ENCODE data around the gene SLC25A21.

DNA sequence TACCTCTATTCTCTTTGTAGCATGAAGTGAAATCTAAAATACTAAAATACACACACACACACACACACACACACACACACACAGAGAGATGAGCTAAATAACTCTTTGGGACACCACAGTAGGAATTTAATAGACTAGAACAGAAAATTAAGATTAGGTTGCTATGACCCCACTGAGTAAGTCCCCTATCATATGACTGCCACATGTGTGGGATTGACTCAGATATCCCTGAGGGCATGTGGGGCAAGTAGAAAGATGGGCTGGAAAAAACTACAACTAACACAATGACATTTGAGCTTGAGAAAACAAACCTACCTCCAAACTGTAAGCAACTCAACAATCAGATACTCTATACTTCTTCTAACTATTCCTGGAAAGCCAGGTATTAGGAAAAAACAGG is 27.0 kb downstream of the SLC25A21 start:
- TF ChIP-seq, protein P1, sequence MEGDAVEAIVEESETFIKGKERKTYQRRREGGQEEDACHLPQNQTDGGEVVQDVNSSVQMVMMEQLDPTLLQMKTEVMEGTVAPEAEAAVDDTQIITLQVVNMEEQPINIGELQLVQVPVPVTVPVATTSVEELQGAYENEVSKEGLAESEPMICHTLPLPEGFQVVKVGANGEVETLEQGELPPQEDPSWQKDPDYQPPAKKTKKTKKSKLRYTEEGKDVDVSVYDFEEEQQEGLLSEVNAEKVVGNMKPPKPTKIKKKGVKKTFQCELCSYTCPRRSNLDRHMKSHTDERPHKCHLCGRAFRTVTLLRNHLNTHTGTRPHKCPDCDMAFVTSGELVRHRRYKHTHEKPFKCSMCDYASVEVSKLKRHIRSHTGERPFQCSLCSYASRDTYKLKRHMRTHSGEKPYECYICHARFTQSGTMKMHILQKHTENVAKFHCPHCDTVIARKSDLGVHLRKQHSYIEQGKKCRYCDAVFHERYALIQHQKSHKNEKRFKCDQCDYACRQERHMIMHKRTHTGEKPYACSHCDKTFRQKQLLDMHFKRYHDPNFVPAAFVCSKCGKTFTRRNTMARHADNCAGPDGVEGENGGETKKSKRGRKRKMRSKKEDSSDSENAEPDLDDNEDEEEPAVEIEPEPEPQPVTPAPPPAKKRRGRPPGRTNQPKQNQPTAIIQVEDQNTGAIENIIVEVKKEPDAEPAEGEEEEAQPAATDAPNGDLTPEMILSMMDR (IDR thresholded peaks at IDR 0.05), result no peak
- no peak for TF ChIP-seq POLR2A (IDR thresholded peaks at IDR 0.05)

Measured in ovary (tissue), 3 donors.